Activated gamma-delta T cell (primary cell): Measurements from ENCODE around the gene ITGA3.
"Not testable (repeated sequence)": the region's sequence is repeated elsewhere in the genome, so short reads cannot be mapped to it uniquely, and the experiment has no call there.

Experiments
- DNase-seq: peaks from one replicate; lab custom pipeline; 2025; lab: John Stamatoyannopoulos, UW

ITGA3 gene

GRCh38 chr17:50052822-50053653 is 2.9 kb upstream of the ITGA3 start:
- DNase-seq, result no peak

- no peak for DNase-seq
Observed at GRCh38 chr17:50053654-50053960, 2.3 kb upstream of the ITGA3 start.

- DNase-seq, result no peak
Observed at GRCh38 chr17:50055055-50055425, 870 bp upstream of the ITGA3 start.

GRCh38 chr17:50056217-50056960 is 479 bp downstream of the ITGA3 start:
- peak; percentile 23 for DNase-seq

- no peak for DNase-seq
Observed at GRCh38 chr17:50056961-50057330, 1.0 kb downstream of the ITGA3 start.

GRCh38 chr17:50057521-50057991 is 1.6 kb downstream of the ITGA3 start:
- no peak for DNase-seq

- DNase-seq, result no peak
Observed at GRCh38 chr17:50058296-50058953, 2.5 kb downstream of the ITGA3 start.

- DNase-seq, result no peak
Observed at GRCh38 chr17:50059256-50059655, 3.3 kb downstream of the ITGA3 start.

- no peak for DNase-seq
Observed at GRCh38 chr17:50059759-50060273, 3.9 kb downstream of the ITGA3 start.

- no peak for DNase-seq
Observed at GRCh38 chr17:50060951-50061712, 5.2 kb downstream of the ITGA3 start.

GRCh38 chr17:50061713-50062045 is 5.8 kb downstream of the ITGA3 start:
- DNase-seq, result not testable (repeated sequence)

GRCh38 chr17:50062293-50063243 is 6.7 kb downstream of the ITGA3 start:
- DNase-seq, result no peak

- DNase-seq, result no peak
Observed at GRCh38 chr17:50063561-50064252, 7.8 kb downstream of the ITGA3 start.

- DNase-seq, result no peak
Observed at GRCh38 chr17:50064253-50065001, 8.5 kb downstream of the ITGA3 start.

- DNase-seq, result no peak
Observed at GRCh38 chr17:50065056-50065455, 9.1 kb downstream of the ITGA3 start.

GRCh38 chr17:50066995-50067394 is 11.1 kb downstream of the ITGA3 start:
- DNase-seq, result no peak

- no peak for DNase-seq
Observed at GRCh38 chr17:50067996-50068395, 12.1 kb downstream of the ITGA3 start.

GRCh38 chr17:50070908-50071680 is 15.2 kb downstream of the ITGA3 start:
- DNase-seq, result no peak

GRCh38 chr17:50071692-50072091 is 15.8 kb downstream of the ITGA3 start:
- no peak for DNase-seq
